HG02571 (cell line): Measurements from ENCODE around the gene GALNS.

Experiments
- ATAC-seq: cut with Tn5 transposase; IDR thresholded peaks from one replicate; pipeline ENCODE4 v1.9.1; 2021; ENCODE audit warnings: mild to moderate bottlenecking, moderate library complexity; ENCODE audit not compliant: unreplicated experiment

GALNS gene

GRCh38 chr16:88861359-88861758 is 4.6 kb upstream of the GALNS start:
- ATAC-seq = no peak

DNA sequence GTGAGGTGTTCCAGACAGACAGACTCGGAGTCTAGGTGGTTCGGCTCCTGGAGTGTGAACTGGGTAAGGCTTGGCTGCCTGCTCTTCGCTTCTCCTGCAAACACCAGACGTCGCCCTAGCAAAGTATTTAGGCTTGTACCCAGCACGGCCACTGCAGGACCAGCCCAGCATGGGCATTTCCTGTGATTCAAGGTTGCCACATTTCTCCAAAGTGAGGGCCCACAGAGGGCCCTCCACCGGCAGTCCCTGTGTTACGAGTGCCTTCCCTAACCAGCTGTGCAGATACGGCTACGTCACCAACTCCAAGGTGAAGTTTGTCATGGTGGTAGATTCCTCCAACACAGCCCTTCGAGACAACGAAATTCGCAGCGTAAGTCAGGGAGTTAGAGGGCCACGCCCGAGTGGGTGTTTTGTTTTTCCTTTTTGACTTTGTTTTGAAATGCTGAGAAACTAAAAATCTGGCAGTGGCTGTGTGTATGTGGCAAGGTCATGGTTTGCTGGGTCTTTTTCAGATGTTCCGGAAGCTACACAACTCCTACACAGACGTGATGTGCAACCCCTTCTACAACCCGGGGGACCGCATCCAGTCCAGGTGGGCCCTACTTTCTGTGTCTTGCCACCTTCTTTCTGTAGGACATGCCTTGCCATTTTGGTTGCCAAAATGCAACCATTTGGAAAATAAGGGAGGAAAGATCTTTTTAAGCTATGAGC is 2.8 kb upstream of the GALNS start:
- ATAC-seq = no peak

DNA sequence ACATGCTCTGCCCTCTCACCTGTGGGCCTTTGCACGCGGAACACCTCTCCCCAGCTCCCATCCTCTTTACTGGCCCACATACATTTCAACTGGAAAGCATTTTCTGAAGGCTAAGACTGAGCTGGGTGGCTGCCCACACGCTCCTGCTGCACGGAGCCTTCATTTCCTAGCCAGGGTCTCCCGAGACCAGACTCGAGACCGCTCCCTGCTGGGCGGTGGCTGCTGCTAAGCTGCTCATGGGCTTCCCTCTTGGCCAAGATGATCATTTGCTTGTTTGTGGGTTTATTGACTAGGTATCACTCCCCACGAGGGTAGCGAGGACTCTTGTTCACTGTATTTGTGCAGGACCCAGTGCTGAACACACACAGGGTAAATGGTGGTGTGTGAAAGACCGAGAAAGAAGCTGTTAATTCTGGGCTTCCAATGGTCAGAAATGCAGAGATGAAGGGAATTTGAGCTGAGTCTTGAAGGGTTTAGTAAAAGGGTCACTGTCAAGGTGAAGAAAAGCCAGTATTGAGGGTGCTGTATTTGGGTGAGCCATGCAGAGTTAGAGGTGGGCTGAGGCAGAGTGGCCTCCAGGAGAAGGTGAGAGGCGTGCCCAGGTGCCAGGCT is 1.1 kb upstream of the GALNS start:
- ATAC-seq = no peak

- no peak for ATAC-seq
Measured at GRCh38 chr16:88856122-88856827, 472 bp downstream of the GALNS start.

- no peak for ATAC-seq
Measured at GRCh38 chr16:88855736-88856121, 1.0 kb downstream of the GALNS start.

DNA sequence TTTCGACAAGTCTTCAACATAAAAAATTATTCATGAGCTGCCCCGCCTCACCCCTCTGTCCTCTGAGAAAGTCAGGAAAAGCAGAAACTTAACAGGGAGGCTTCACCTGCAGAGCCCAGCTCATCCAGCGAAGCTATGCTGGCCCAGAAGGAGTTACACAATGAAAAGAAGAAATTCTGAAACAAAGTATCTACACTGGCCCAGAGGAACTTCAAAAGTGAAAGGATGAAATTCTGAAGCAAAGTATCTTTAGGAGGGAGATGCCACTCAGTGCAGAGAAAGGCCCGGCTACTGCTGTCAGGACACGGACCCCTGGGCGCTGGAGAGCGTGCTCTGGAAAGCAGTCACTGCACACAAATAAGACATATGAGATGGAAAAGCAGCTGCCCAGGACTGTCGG is 1.6 kb downstream of the GALNS start:
- no peak for ATAC-seq

DNA sequence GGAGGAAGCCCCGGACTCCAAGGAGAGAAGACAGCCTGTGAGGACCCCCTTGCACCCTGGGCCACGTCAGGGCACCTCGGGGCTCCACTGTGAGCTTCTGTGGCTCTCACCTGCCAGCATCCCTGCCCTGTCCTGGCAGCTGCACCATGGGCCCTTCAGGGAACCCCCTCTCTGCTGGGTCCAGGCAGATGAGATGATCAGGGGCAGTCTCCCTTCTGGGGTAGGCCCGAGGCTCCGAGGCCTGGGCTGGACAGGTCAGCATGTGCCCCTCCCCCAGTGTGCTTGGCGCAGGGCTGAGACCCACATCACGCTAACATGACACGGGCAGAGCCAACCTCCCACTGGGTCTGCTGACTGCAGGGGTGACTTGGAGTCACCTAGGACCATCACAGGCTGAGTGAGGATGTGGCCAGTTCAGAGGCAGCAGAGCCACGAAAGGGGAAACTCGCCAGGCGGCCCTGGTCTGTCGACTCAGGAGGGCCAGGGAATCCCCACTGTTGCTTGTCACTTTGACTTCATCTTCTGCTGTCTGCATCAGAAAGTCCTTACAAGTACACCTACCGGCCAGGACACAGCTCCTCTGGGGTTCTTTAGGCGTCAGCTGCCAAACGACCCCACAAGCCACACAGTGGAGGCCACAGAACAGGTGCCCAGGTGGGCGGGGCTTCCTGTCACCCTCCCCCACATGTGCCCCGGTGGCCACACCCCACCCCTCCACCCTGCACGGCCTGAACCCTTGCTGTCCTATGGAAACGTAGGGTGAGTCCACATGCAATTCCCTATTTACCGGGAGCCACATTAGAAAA is 2.2 kb downstream of the GALNS start:
- ATAC-seq = no peak

- no peak for ATAC-seq
Measured at GRCh38 chr16:88853325-88853941, 3.3 kb downstream of the GALNS start.

GRCh38 chr16:88851616-88852015 is 5.1 kb downstream of the GALNS start:
- no peak for ATAC-seq

- ATAC-seq = no peak
Measured at GRCh38 chr16:88850531-88851199, 6.1 kb downstream of the GALNS start.

- ATAC-seq = no peak
Measured at GRCh38 chr16:88848557-88848956, 8.2 kb downstream of the GALNS start.

DNA sequence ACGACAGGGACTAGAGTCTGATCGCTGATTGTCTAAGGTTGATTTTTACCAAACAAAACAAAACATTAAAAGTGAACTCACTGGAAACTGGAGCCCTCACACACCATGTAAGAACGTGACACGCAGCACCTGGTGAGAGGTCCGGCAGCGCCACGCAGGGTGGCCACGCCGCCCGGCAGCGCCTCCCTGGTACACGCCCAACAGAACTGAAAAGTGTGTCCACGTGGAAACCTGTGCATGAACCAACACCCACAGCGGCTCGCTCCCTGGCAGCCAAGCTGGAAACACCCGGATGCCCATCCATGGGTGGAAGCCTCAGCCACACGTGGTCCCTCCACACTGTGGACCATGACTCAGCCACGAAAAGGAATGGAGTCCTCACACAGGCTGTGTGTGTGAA is 9.1 kb downstream of the GALNS start:
- no peak for ATAC-seq

GRCh38 chr16:88846088-88846487 is 10.7 kb downstream of the GALNS start:
- ATAC-seq = no peak

- ATAC-seq = no peak
Measured at GRCh38 chr16:88844419-88845036, 12.2 kb downstream of the GALNS start.

- no peak for ATAC-seq
Measured at GRCh38 chr16:88843256-88843655, 13.5 kb downstream of the GALNS start.

GRCh38 chr16:88842806-88843205 is 13.9 kb downstream of the GALNS start:
- ATAC-seq = no peak

DNA sequence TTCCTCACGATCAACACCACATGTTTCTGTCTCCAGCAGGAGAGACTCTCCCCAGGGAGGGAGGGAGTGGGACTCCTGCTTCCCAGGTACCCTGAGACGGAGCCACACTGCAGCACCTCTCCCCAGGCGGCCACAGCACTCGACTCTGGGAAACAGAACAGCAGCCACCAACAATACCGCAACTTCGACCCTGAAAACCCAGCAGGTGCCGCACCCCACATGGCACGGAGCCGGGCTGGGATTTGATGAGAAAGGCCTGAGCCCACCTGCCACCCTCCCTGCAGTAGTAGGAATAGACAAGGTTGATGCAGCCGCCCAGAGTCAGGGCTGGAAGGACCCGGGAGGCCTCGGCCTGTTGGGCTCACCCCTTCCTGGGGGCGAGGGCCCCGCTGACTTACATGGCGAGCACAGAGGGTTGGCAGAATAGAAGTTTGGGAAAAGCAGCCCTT is 14.4 kb downstream of the GALNS start:
- ATAC-seq = no peak

GRCh38 chr16:88841521-88842307 is 15.0 kb downstream of the GALNS start:
- ATAC-seq = no peak

DNA sequence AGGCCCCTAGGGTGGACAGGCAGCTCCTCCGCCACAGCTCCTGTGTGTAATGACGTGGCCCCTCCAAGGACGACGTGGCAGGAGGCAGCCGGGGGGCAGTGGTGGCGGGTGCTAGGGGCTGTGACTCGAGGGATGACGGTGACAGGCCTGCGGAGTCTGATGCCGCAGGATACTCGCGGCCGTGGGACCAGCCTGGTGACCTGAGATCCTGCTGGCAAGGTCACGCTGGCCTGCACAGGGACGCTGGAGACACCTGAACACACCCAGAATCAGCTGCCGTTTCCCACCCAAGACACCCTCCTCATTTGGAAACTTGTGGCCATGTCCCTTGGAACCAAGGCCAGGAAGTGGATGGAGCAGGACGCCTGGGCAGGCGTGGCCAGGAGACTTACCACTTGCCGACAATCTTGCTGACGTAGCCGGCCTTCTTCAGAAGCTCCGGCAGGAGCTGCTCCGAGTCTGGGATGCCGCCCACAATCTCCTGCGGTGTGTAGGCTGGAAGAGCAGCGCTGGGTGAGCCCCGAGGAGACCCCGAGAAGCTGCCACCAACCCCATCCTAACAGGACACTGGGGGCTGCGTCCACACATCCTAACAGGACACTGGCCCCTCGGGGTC is 16.0 kb downstream of the GALNS start:
- no peak for ATAC-seq
